Measurements from ENCODE around the gene LRRC74A.

LRRC74A gene

DNA sequence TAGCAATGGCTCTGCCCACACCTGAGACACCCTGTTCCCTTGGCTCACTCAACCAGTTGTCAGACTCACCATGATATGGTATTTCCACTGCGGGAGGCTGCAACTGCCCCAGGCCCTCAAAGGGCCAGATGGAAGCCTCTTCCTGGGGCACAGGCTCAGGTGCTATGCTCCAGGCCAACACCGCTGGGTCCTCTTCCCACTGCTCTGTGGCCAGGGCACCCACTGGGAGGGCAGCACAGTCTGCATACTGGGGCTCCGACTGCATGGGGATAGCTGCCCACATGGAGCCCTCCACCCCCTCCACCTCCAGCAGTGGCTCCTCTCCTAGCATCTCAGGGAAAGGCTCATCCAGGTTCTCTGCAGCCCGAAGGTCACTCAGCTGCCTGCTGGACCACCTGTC lies 17.2 kb upstream of the LRRC74A start:
- H3K27ac ChIP-seq: no peak overlapping the region
- TF ChIP-seq ZFX (IDR thresholded peaks at IDR 0.05; ENCODE audit: borderline replicate concordance): no peak
- TF ChIP-seq, protein P1, sequence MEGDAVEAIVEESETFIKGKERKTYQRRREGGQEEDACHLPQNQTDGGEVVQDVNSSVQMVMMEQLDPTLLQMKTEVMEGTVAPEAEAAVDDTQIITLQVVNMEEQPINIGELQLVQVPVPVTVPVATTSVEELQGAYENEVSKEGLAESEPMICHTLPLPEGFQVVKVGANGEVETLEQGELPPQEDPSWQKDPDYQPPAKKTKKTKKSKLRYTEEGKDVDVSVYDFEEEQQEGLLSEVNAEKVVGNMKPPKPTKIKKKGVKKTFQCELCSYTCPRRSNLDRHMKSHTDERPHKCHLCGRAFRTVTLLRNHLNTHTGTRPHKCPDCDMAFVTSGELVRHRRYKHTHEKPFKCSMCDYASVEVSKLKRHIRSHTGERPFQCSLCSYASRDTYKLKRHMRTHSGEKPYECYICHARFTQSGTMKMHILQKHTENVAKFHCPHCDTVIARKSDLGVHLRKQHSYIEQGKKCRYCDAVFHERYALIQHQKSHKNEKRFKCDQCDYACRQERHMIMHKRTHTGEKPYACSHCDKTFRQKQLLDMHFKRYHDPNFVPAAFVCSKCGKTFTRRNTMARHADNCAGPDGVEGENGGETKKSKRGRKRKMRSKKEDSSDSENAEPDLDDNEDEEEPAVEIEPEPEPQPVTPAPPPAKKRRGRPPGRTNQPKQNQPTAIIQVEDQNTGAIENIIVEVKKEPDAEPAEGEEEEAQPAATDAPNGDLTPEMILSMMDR (IDR thresholded peaks at IDR 0.05): no peak

DNA sequence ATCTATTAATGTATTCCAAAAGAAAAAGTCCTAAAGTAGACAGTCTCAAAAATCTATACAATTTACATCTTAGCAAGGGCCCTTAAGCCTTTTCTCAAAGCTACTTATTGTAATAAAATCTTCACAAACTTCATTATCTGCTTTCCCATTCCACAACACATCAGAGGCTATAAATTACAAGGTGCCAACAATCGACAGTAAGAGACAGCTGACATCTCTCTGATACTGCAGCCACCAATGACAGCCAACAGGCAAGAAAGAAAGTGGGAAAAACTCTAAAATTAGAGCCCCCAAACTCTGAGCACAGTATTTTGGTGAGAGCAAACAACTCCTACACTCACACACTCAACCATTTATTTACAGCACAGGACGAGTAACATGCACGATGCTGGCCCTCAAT lies 15.7 kb upstream of the LRRC74A start:
- no peak overlapping the region for H3K27ac ChIP-seq
- no peak for TF ChIP-seq ZFX (IDR thresholded peaks at IDR 0.05; ENCODE audit: borderline replicate concordance)
- TF ChIP-seq, protein P1 (IDR thresholded peaks at IDR 0.05): no peak

DNA sequence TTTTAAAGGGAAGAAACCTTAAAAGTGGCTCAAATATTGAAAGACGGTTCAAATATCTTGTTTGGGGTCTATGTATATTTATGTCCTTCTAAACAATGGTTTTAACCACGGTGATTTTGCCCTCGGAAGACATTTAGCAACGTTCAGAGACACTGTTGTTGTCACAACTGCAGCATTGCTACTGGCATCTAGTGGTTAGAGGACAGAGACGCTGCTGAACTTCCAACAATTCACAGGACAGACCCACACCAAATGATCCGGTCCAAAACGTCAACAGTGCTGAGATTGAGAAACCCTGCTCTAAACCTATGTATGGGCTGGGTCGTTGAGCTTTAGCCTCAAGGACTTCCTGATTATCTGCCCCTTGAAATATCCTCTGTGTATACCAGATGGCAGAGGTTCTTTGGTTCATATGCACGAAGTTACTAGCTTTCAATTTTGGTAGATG lies 15.2 kb upstream of the LRRC74A start:
- TF ChIP-seq, protein P1 (IDR thresholded peaks at IDR 0.05): peak; percentile 60
- no peak for TF ChIP-seq ZFX (IDR thresholded peaks at IDR 0.05; ENCODE audit: borderline replicate concordance)
- H3K27ac ChIP-seq: peak overlapping the region; percentile 86; the same call in 1 of the 2 replicates

DNA sequence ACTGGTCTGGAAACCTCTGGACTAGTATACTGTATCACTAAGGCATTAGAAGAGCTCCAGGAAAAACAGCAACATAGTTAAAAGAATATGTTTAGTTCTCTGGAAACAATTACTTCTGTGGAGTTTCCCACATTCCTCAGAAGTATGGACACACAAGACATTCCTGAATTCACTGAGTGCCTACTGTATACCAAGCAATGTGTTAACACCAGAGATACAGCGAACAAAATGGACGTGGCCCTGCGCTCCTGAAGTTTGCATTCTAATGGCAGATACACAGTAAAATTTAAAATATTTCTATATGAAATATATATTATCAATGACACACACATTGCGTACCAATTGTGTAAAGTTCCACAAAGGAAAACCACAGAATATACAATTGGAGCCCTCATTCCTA lies 14.6 kb upstream of the LRRC74A start:
- no peak for TF ChIP-seq ZFX (IDR thresholded peaks at IDR 0.05; ENCODE audit: borderline replicate concordance)
- TF ChIP-seq, protein P1 (IDR thresholded peaks at IDR 0.05): no peak
- H3K27ac ChIP-seq: peak overlapping the region; percentile 86

DNA sequence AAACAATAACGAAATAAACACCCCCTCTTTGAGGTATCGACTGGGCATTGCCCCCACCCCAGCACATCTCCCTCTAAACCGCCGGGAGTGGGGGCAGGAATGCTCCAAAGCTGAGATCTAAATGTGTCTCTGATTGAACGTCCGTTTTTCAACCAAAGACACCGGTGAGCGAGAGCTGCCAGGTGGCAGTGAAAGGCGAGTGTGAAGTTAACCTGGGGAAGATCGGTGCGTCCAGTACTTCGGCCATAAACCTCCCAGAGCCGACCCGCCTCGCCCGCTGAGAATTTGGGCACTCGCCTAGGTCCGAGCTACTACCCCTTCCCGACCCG lies 14.2 kb upstream of the LRRC74A start:
- no peak for TF ChIP-seq ZFX (IDR thresholded peaks at IDR 0.05; ENCODE audit: borderline replicate concordance)
- TF ChIP-seq, protein P1 (IDR thresholded peaks at IDR 0.05): no peak
- peak overlapping the region; percentile 86 for H3K27ac ChIP-seq

DNA sequence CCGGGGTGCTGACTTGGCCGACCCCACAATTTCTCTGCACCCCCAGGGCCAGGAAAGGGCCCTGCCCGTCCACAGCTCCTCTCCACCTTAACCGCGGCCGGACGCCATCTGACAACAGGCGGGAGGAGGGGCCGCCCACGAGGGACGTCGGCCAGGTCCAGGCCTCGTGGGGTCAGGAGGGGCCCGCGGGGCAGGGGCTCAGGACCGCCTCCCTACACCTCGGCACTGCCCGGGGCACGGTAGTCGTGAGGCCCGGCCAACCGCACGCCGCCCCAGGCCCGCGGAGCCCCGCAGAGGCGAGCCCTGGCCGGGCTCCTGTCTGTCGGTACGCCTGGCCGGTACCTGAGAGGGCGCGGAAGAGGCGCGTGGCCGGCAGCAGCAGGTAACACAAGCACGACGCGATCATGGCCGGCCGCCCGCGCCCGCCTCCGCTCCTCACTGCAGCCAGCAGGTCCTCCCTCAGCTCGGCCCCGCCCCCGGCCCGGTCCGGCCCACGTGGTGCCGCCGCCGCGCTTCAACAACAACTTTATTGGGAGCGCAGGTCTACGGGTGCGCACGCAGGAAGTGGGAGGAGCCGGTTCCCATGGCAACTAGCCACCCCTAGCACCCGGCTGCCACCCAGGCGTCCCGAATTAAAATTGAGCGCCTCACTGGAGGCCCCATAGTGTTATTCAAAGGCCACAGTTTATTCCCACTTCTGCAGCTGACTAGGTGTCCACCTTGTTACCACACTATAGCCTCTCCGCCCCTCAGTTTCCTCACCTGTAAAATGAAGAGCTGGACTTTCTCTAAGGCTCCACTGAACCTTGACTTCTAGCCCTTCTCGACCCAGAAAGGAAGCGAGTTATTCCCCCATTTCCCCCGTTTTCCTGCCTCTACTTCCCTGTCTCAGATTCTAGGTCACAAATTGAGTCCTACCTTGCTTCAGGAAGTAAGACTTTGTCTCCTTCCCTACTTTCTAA lies 13.5 kb upstream of the LRRC74A start, which contains the start of gene ANGEL1:
Gene ANGEL1, minus strand, starts transcription at position 461 of the 962 bp plus-strand sequence. Its CDS starts 55 bp downstream, at position 406.
- TF ChIP-seq, protein P1 (IDR thresholded peaks at IDR 0.05): no peak
- no peak for TF ChIP-seq ZFX (IDR thresholded peaks at IDR 0.05; ENCODE audit: borderline replicate concordance)
- peak within 1 kb of the TSS; percentile 86 for H3K27ac ChIP-seq

Measured in 22Rv1 (cell line).